Effector memory CD8-positive, alpha-beta T cell (primary cell): ENCODE data around the gene ATE1.

ENCODE experiments used
- ATAC-seq: fragments of 150-1000 bp; cut with Tn5 transposase; replicated peaks from 2 replicates; pipeline ENCODE4 v1.10.0; 2021; ENCODE audit warnings: mild to moderate bottlenecking, moderate library complexity
- DNase-seq, 3 experiments: peaks; one replicate each; pipeline ENCODE4 v3.0.0; 2021
- H3K27ac Mint-ChIP-seq, 2 donors: one replicate each; pipeline ENCODE4 v1.8.0; 2022; ENCODE audit warnings: mild to moderate bottlenecking in 2 of 2, mixed read lengths in 2 of 2, moderate library complexity in 2 of 2
- H3K27me3 Mint-ChIP-seq, 2 donors: one replicate each; pipeline ENCODE4 v1.8.0; 2022; ENCODE audit warnings: mixed read lengths in 2 of 2
- H3K36me3 Mint-ChIP-seq: one replicate; pipeline ENCODE4 v1.8.0; 2022; ENCODE audit warnings: mild to moderate bottlenecking, moderate library complexity, mixed read lengths; ENCODE audit not compliant: insufficient read depth
- H3K4me1 Mint-ChIP-seq, 2 donors: one replicate each; pipeline ENCODE4 v1.8.0; 2022; ENCODE audit warnings: low read depth in 2 of 2, mixed read lengths in 2 of 2
- H3K4me3 Mint-ChIP-seq, 2 donors: one replicate each; pipeline ENCODE4 v1.8.0; 2022; ENCODE audit warnings: mild to moderate bottlenecking in 2 of 2, mixed read lengths in 2 of 2, moderate library complexity in 2 of 2
- H3K9me3 Mint-ChIP-seq, 2 donors: one replicate each; pipeline ENCODE4 v1.8.0; 2022; ENCODE audit warnings: mixed read lengths in 2 of 2

ATE1 gene

GRCh38 chr10:121845044-121845784, 82.6 kb downstream of the ATE1 start:
- no peak for DNase-seq

GRCh38 chr10:121844537-121844936, 83.3 kb downstream of the ATE1 start:
- no peaks in the 10 kb centered on the region for H3K27me3 Mint-ChIP-seq
- no peak overlapping the region for H3K27ac Mint-ChIP-seq
- ATAC-seq (no peak), DNase-seq (no peak)
- H3K36me3 Mint-ChIP-seq = peaks cover 11% of the 10 kb centered on the region
- no peak overlapping the region for H3K4me3 Mint-ChIP-seq
- peaks cover 11 to 12% of the 10 kb centered on the region in 2 donors for H3K4me1 Mint-ChIP-seq
- H3K9me3 Mint-ChIP-seq = peaks cover 0 to 10% of the 10 kb centered on the region in 2 donors

More at GRCh38 chr10:121845044-121845784, 82.6 kb downstream of the ATE1 start:
- ATAC-seq = no peak
- H3K9me3 Mint-ChIP-seq = peaks cover 0 to 10% of the 10 kb centered on the region in 2 donors
- no peak overlapping the region for H3K4me3 Mint-ChIP-seq
- peaks cover 11 to 12% of the 10 kb centered on the region in 2 donors for H3K4me1 Mint-ChIP-seq
- no peaks in the 10 kb centered on the region for H3K27me3 Mint-ChIP-seq
- no peak overlapping the region for H3K27ac Mint-ChIP-seq
- peaks cover 11% of the 10 kb centered on the region for H3K36me3 Mint-ChIP-seq

- Mint-ChIP-seq H3K27ac (no peak overlapping the region), H3K36me3 (peaks cover 7% of the 10 kb centered on the region), H3K4me1 (peaks cover 13 to 14% of the 10 kb centered on the region in 2 donors), H3K4me3 (no peak overlapping the region), H3K9me3 (peaks cover 0 to 10% of the 10 kb centered on the region in 2 donors), H3K27me3 (no peaks in the 10 kb centered on the region)
- DNase-seq (no peak), ATAC-seq (no peak)
Observed at GRCh38 chr10:121843379-121843778, 84.5 kb downstream of the ATE1 start.

- ATAC-seq = no peak
- Mint-ChIP-seq H3K4me1 (peaks cover 16 to 17% of the 10 kb centered on the region in 2 donors), H3K4me3 (no peak overlapping the region), H3K9me3 (peaks cover 0 to 10% of the 10 kb centered on the region in 2 donors), H3K36me3 (peaks cover 4% of the 10 kb centered on the region), H3K27ac (no peak overlapping the region), H3K27me3 (no peaks in the 10 kb centered on the region)
- no peak for DNase-seq
Observed at GRCh38 chr10:121841862-121842261, 86.0 kb downstream of the ATE1 start.

GRCh38 chr10:121838931-121839330, 88.9 kb downstream of the ATE1 start:
- H3K9me3 Mint-ChIP-seq = no peaks in the 10 kb centered on the region
- DNase-seq = no peak
- no peaks in the 10 kb centered on the region for H3K27me3 Mint-ChIP-seq
- no peak overlapping the region for H3K27ac Mint-ChIP-seq
- peaks cover 16 to 17% of the 10 kb centered on the region in 2 donors for H3K4me1 Mint-ChIP-seq
- no peak overlapping the region for H3K4me3 Mint-ChIP-seq
- peaks cover 15% of the 10 kb centered on the region for H3K36me3 Mint-ChIP-seq
- ATAC-seq = no peak

GRCh38 chr10:121838149-121838548, 89.7 kb downstream of the ATE1 start:
- Mint-ChIP-seq H3K27ac (peak overlapping the region in 1 of 2 donors; percentile 15), H3K4me3 (no peak overlapping the region), H3K4me1 (peaks cover 13 to 16% of the 10 kb centered on the region in 2 donors), H3K27me3 (no peaks in the 10 kb centered on the region), H3K9me3 (no peaks in the 10 kb centered on the region), H3K36me3 (peaks cover 16% of the 10 kb centered on the region)
- DNase-seq (no peak), ATAC-seq (no peak)

GRCh38 chr10:121836171-121836570, 91.7 kb downstream of the ATE1 start:
- DNase-seq (no peak), ATAC-seq (no peak)
- H3K27ac Mint-ChIP-seq = no peak overlapping the region
- H3K36me3 Mint-ChIP-seq = peaks cover 18% of the 10 kb centered on the region
- H3K4me3 Mint-ChIP-seq = no peak overlapping the region
- peaks cover 4 to 11% of the 10 kb centered on the region in 2 donors for H3K4me1 Mint-ChIP-seq
- H3K27me3 Mint-ChIP-seq = no peaks in the 10 kb centered on the region
- no peaks in the 10 kb centered on the region for H3K9me3 Mint-ChIP-seq

GRCh38 chr10:121835376-121835775, 92.5 kb downstream of the ATE1 start:
- Mint-ChIP-seq H3K27ac (peak overlapping the region in 1 of 2 donors; percentile 50), H3K36me3 (peaks cover 18% of the 10 kb centered on the region), H3K4me3 (no peak overlapping the region), H3K4me1 (peaks cover 4 to 11% of the 10 kb centered on the region in 2 donors), H3K27me3 (no peaks in the 10 kb centered on the region), H3K9me3 (no peaks in the 10 kb centered on the region)
- ATAC-seq (no peak), DNase-seq (no peak)

GRCh38 chr10:121834757-121835156, 93.1 kb downstream of the ATE1 start:
- H3K4me3 Mint-ChIP-seq = no peak overlapping the region
- H3K27me3 Mint-ChIP-seq = no peaks in the 10 kb centered on the region
- H3K4me1 Mint-ChIP-seq = peaks cover 4 to 11% of the 10 kb centered on the region in 2 donors
- no peaks in the 10 kb centered on the region for H3K9me3 Mint-ChIP-seq
- DNase-seq = no peak
- H3K27ac Mint-ChIP-seq = peak overlapping the region in 1 of 2 donors; percentile 50
- no peak for ATAC-seq
- H3K36me3 Mint-ChIP-seq = peaks cover 18% of the 10 kb centered on the region

- Mint-ChIP-seq H3K27ac (no peak overlapping the region), H3K27me3 (no peaks in the 10 kb centered on the region), H3K9me3 (no peaks in the 10 kb centered on the region), H3K4me3 (no peak overlapping the region), H3K36me3 (peaks cover 14% of the 10 kb centered on the region), H3K4me1 (peaks cover 2 to 9% of the 10 kb centered on the region in 2 donors)
- ATAC-seq (no peak), DNase-seq (no peak)
Observed at GRCh38 chr10:121833387-121833786, 94.4 kb downstream of the ATE1 start.

GRCh38 chr10:121832647-121833046, 95.2 kb downstream of the ATE1 start:
- ATAC-seq (no peak), DNase-seq (no peak)
- Mint-ChIP-seq H3K36me3 (peaks cover 14% of the 10 kb centered on the region), H3K27ac (no peak overlapping the region), H3K4me1 (peaks cover 0 to 4% of the 10 kb centered on the region in 2 donors), H3K4me3 (no peak overlapping the region), H3K9me3 (no peaks in the 10 kb centered on the region), H3K27me3 (no peaks in the 10 kb centered on the region)

- H3K27ac Mint-ChIP-seq = peak overlapping the region in 1 of 2 donors; percentile 86
- peaks cover 14% of the 10 kb centered on the region for H3K36me3 Mint-ChIP-seq
- peaks cover 0 to 4% of the 10 kb centered on the region in 2 donors for H3K4me1 Mint-ChIP-seq
- H3K9me3 Mint-ChIP-seq = no peaks in the 10 kb centered on the region
- no peak overlapping the region for H3K4me3 Mint-ChIP-seq
- ATAC-seq (no peak), DNase-seq (no peak)
- no peaks in the 10 kb centered on the region for H3K27me3 Mint-ChIP-seq
Observed at GRCh38 chr10:121831777-121832176, 96.1 kb downstream of the ATE1 start.

- Mint-ChIP-seq H3K4me1 (peaks cover 0 to 4% of the 10 kb centered on the region in 2 donors), H3K27ac (peak overlapping the region in 1 of 2 donors; percentile 86), H3K9me3 (no peaks in the 10 kb centered on the region), H3K4me3 (no peak overlapping the region), H3K36me3 (peaks cover 11% of the 10 kb centered on the region), H3K27me3 (no peaks in the 10 kb centered on the region)
- ATAC-seq = no peak
- DNase-seq = no peak
Observed at GRCh38 chr10:121831237-121831636, 96.6 kb downstream of the ATE1 start.

GRCh38 chr10:121830101-121830500, 97.7 kb downstream of the ATE1 start:
- Mint-ChIP-seq H3K9me3 (no peaks in the 10 kb centered on the region), H3K27me3 (no peaks in the 10 kb centered on the region), H3K36me3 (peaks cover 3% of the 10 kb centered on the region), H3K4me1 (peaks cover 0 to 4% of the 10 kb centered on the region in 2 donors), H3K4me3 (no peak overlapping the region), H3K27ac (no peak overlapping the region)
- DNase-seq = no peak
- no peak for ATAC-seq
